H1 (cell line): ENCODE data around the gene FOXD4L6. TPM values are rescaled to one million over a fixed set of nuclear protein-coding genes. Genes with fewer than 3 reads are reported as not detected.
"Not testable (repeated sequence)": the region's sequence is repeated elsewhere in the genome, so short reads cannot be mapped to it uniquely, and the experiment has no call there.

Experiments used
- CTCF ChIA-PET: fragments of 300-600 bp; sonication (Branson Sonifier 250); formaldehyde crosslinking; loops from one replicate; lab custom pipeline; 2021; ENCODE audit not compliant: partially characterized antibody; lab: Charles Lee
- POLR2A ChIA-PET: fragments of 300-600 bp; sonication (Branson Sonifier 250); formaldehyde crosslinking; loops from one replicate; lab custom pipeline; 2021; ENCODE audit warnings: inconsistent platforms; ENCODE audit not compliant: partially characterized antibody; lab: Charles Lee
- DNase-seq, 2 experiments: peaks; one replicate each; pipeline versions ENCODE4 v3.0.0 to v3.0.0-alpha.2; 2010 to 2022; ENCODE audit warnings: low spot score in 2 of 2, low read depth in 1 of 2, mixed read lengths in 1 of 2
- FAIRE-seq: peaks from 2 replicates; lab custom pipeline; 2011; peaks lifted over from hg19 to GRCh38; lab: Jason Lieb, UNC
- H2AFZ ChIP-seq: 2 replicates; pipeline ENCODE4 v1.8.1; 2012; ENCODE audit warnings: low read length, inconsistent platforms
- H2AK5ac ChIP-seq: 2 replicates; pipeline ENCODE4 v1.6.1; 2013; ENCODE audit warnings: low read depth, low read length
- H2BK120ac ChIP-seq: replicated peaks from 2 replicates; pipeline ENCODE3; 2013; ENCODE audit warnings: low read depth, low read length, inconsistent platforms
- H2BK12ac ChIP-seq: 2 replicates; pipeline ENCODE4 v1.6.1; 2013; ENCODE audit warnings: low read depth, low read length
- H2BK15ac ChIP-seq: 2 replicates; pipeline ENCODE4 v1.6.1; 2013; ENCODE audit warnings: low read length
- H2BK20ac ChIP-seq: 2 replicates; pipeline ENCODE4 v1.6.1; 2013; ENCODE audit warnings: low read length
- H2BK5ac ChIP-seq: 2 replicates; pipeline ENCODE4 v1.6.1; 2013; ENCODE audit warnings: low read depth, low read length
- H3K14ac ChIP-seq: 2 replicates; pipeline ENCODE4 v1.6.1; 2013; ENCODE audit warnings: inconsistent platforms; ENCODE audit not compliant: insufficient read length
- H3K18ac ChIP-seq: 2 replicates; pipeline ENCODE4 v1.6.1; 2013; ENCODE audit warnings: low read length; ENCODE audit errors: extremely low read depth
- H3K23ac ChIP-seq: 2 replicates; pipeline ENCODE4 v1.6.1; 2013; ENCODE audit warnings: inconsistent platforms; ENCODE audit not compliant: insufficient read length
- H3K23me2 ChIP-seq: 2 replicates; pipeline ENCODE4 v1.6.1; 2013; ENCODE audit warnings: low read depth, low read length
- H3K27ac ChIP-seq: 2 replicates; pipeline ENCODE4 v1.6.1; 2011; ENCODE audit warnings: low read depth, low read length, inconsistent platforms
- H3K27me3 ChIP-seq, 4 experiments: replicated peaks in 1 of 4; 1 replicate in 1 of 4; 2 replicates in 3 of 4; pipeline versions ENCODE4 v1.6.1 to v1.8.1; 2011 to 2013; ENCODE audit warnings: low read length in 3 of 4, mild to moderate bottlenecking in 3 of 4, inconsistent platforms in 2 of 4, mixed read lengths in 2 of 4, moderate library complexity in 1 of 4; ENCODE audit not compliant: control insufficient read depth in 3 of 4, insufficient read depth in 3 of 4; ENCODE audit errors: extremely low read depth in 1 of 4
- H3K36me3 ChIP-seq, 4 experiments: 2 replicates each; pipeline versions ENCODE4 v1.6.1 to v1.8.1; 2011 to 2013; ENCODE audit warnings: mild to moderate bottlenecking in 4 of 4, low read length in 3 of 4, moderate library complexity in 2 of 4, control low read depth in 1 of 4, inconsistent platforms in 1 of 4; ENCODE audit not compliant: insufficient read depth in 4 of 4, control insufficient read depth in 2 of 4
- H3K4ac ChIP-seq: replicated peaks from 2 replicates; pipeline ENCODE3; 2013; ENCODE audit warnings: low read length, low read depth, mixed read lengths, inconsistent platforms; ENCODE audit not compliant: insufficient read length
- H3K4me1 ChIP-seq, 4 experiments: replicated peaks in 1 of 4; 1 replicate in 1 of 4; 2 replicates in 3 of 4; pipeline versions ENCODE4 v1.6.1 to v1.8.1; 2011 to 2013; ENCODE audit warnings: low read length in 3 of 4, inconsistent platforms in 2 of 4, mixed read lengths in 1 of 4; ENCODE audit not compliant: insufficient read depth in 4 of 4, control insufficient read depth in 3 of 4
- H3K4me2 ChIP-seq, 2 experiments: 2 replicates each; pipeline versions ENCODE4 v1.6.1 to v1.8.1; 2011 to 2013; ENCODE audit warnings: low read depth in 2 of 2, low read length in 2 of 2, control low read depth in 1 of 2, inconsistent platforms in 1 of 2, mild to moderate bottlenecking in 1 of 2; ENCODE audit not compliant: insufficient read depth in 1 of 2
- H3K4me3 ChIP-seq, 4 experiments: fragments of 200-600, 300-600 bp in 1 of 4; sonication (generic), shearing (Covaris generic), sonication (Bioruptor Twin) in 1 of 4; 2 replicates each; pipeline versions ENCODE4 v1.5.1 to v1.8.1; 2011 to 2016; ENCODE audit warnings: low read length in 4 of 4, low read depth in 3 of 4, control low read depth in 2 of 4, inconsistent platforms in 2 of 4, mild to moderate bottlenecking in 2 of 4, mixed read lengths in 1 of 4, moderate library complexity in 1 of 4; ENCODE audit not compliant: insufficient read depth in 2 of 4; ENCODE audit errors: extremely low read depth in 1 of 4
- H3K56ac ChIP-seq: replicated peaks from 2 replicates; pipeline ENCODE3; 2013; ENCODE audit warnings: low read depth, mild to moderate bottlenecking, mixed read lengths, low read length, inconsistent platforms; ENCODE audit not compliant: insufficient read length
- H3K79me1 ChIP-seq: 2 replicates; pipeline ENCODE4 v1.6.1; 2013; ENCODE audit warnings: low read depth, low read length, control low read depth
- H3K79me2 ChIP-seq, 2 experiments: 2 replicates each; pipeline versions ENCODE4 v1.6.1 to v1.8.1; 2012 to 2013; ENCODE audit warnings: low read length in 2 of 2, mild to moderate bottlenecking in 2 of 2, inconsistent platforms in 1 of 2; ENCODE audit not compliant: insufficient read depth in 2 of 2, control insufficient read depth in 1 of 2
- H3K9ac ChIP-seq, 4 experiments: replicated peaks in 1 of 4; 1 replicate in 1 of 4; 2 replicates in 3 of 4; pipeline versions ENCODE4 v1.6.1 to v1.8.1; 2011 to 2013; ENCODE audit warnings: low read depth in 3 of 4, low read length in 3 of 4, control low read depth in 2 of 4, mild to moderate bottlenecking in 2 of 4, moderate library complexity in 2 of 4, inconsistent platforms in 1 of 4; ENCODE audit errors: extremely low read depth in 1 of 4
- H3K9me3 ChIP-seq, 2 experiments: 2 replicates each; pipeline versions ENCODE4 v1.6.1 to v1.8.1; 2012 to 2013; ENCODE audit warnings: mild to moderate bottlenecking in 2 of 2, moderate library complexity in 2 of 2, control low read depth in 1 of 2, inconsistent platforms in 1 of 2, low read depth in 1 of 2, low read length in 1 of 2, mixed read lengths in 1 of 2; ENCODE audit not compliant: insufficient read depth in 2 of 2
- H4K20me1 ChIP-seq, 2 experiments: replicated peaks in 1 of 2; 2 replicates each; pipeline versions ENCODE3 to v1.8.1; 2011 to 2013; ENCODE audit warnings: inconsistent platforms in 2 of 2, low read length in 2 of 2, mild to moderate bottlenecking in 1 of 2; ENCODE audit not compliant: insufficient read depth in 2 of 2, control insufficient read depth in 1 of 2
- H4K5ac ChIP-seq: 2 replicates; pipeline ENCODE4 v1.6.1; 2013; ENCODE audit warnings: low read length, low read depth, mixed read lengths, inconsistent platforms; ENCODE audit not compliant: insufficient read length
- H4K8ac ChIP-seq: 2 replicates; pipeline ENCODE4 v1.8.0; 2013; ENCODE audit warnings: mild to moderate bottlenecking, moderate library complexity, low read length, inconsistent platforms; ENCODE audit not compliant: insufficient read depth; ENCODE audit errors: extremely low read depth
- H4K91ac ChIP-seq: replicated peaks from 2 replicates; pipeline ENCODE3; 2013; ENCODE audit warnings: low read length, mixed read lengths, inconsistent platforms; ENCODE audit not compliant: insufficient read length
- WGBS, 2 experiments: shearing (Covaris generic) in 1 of 2; methylation state at CpG; one replicate each; pipeline versions ENCODE4 v1.1.6 to v1.1.7; 2013 to 2015; ENCODE audit warnings: low lambda C conversion rate in 2 of 2, mixed read lengths in 2 of 2, inconsistent platforms in 1 of 2, low coverage in 1 of 2, missing lambda C conversion rate in 1 of 2; ENCODE audit not compliant: insufficient replicate concordance in 2 of 2, insufficient coverage in 1 of 2, insufficient read length in 1 of 2; ENCODE audit errors: extremely low coverage in 1 of 2, missing lambda C conversion rate in 1 of 2; 5-methylcytosine and 5-hydroxymethylcytosine counted together
- polyA plus RNA-seq, 7 experiments: library from polyadenylated mRNA; depleted of rRNA in 3 of 7; stranded (reverse) in 5 of 7; unstranded in 2 of 7; fragments of >200 nt in 5 of 7; fragments of 200-250 nt in 2 of 7; gene quantifications; 1 replicate in 5 of 7; 2 replicates in 1 of 7; 4 replicates in 1 of 7; pipeline versions ENCODE4 v1.2.1 to v1.2.3, GENCODE V29; 2011 to 2013; ENCODE audit warnings: missing spikeins in 2 of 7, mixed read lengths in 2 of 7
- total RNA-seq: library from RNA; stranded (reverse); fragmentation: NEBNext Ultra II Directional; extraction: Animal tissue kit (Norgen Biotek cat#: 25700); gene quantifications from 2 replicates; pipeline ENCODE4 v1.2.1, GENCODE V29; 2021

FOXD4L6 gene
- total and polyA plus RNA-seq, 2 of the 8 experiments (the other 6 are each of a cell fraction or from before 2014, with no cell fraction given), result 0.13 TPM; not detected in 1

DNA sequence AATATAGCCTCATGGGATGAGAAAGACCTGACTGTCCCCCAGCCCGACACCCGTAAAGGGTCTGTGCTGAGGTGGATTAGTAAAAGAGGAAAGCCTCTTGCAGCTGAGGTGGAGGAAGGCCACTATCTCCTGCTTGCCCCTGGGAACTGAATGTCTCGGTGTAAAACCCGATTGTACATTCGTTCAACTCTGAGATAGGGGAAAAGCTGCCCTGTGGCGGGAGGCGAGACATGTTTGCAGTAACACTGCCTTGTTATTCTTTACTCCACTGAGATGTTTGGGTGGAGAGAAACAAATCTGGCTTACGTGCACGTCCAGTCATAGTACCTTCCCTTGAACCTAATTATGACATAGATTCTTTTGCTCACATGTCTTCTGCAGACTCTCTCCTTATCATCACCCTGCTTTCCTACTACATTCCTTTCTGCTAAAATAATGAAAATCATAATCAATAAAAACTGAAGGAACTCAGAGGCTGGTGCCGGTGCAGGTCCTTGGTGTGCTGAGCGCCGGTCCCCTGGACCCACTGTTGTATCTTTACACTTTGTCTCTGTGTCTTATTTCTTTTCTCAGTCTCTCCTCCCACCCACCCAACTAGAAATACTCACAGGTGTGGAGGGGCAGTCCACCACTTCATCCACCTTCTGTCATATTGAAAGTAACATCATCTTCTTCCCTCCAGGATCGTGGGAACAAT, 22.8 kb downstream of the FOXD4L6 start:
- H3K14ac ChIP-seq, H2BK120ac ChIP-seq, DNase-seq, H4K8ac ChIP-seq, H3K9ac ChIP-seq, POLR2A ChIA-PET, H3K56ac ChIP-seq, H2AFZ ChIP-seq, CTCF ChIA-PET, H4K91ac ChIP-seq, H3K23ac ChIP-seq, H3K4ac ChIP-seq, H3K27me3 ChIP-seq, H2BK15ac ChIP-seq, H3K9me3 ChIP-seq, H3K4me3 ChIP-seq, H2BK20ac ChIP-seq, H3K4me2 ChIP-seq, H4K20me1 ChIP-seq, H3K18ac ChIP-seq, H2BK5ac ChIP-seq, H2AK5ac ChIP-seq, H2BK12ac ChIP-seq, H3K79me1 ChIP-seq, H3K27ac ChIP-seq, H3K4me1 ChIP-seq, H4K5ac ChIP-seq, H3K36me3 ChIP-seq, FAIRE-seq, H3K79me2 ChIP-seq, H3K23me2 ChIP-seq: not testable (repeated sequence)
- 86% methylated on average over 8 of the region's 13 CpGs; no CpG with 5 or more reads in 1 of the 2 experiments for WGBS, 2 experiments

DNA sequence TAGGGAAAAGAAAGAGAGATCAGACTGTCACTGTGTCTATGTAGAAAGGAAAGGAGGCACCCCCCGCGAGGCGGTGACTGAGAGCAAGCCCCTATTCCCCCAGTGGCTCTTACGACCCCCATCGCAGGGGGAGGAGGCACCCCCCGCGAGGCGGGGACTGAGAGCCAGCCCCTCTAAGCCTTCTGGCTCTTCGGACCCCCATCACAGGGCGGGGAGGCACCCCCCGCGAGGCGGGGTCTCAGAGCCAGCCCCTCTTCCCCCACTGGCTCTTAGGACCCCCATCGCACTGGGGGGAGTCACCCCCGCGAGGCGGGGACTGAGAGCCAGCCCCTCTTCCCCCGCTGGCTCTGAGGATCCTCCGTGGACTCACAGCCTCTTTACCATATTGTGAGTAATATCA, 23.9 kb downstream of the FOXD4L6 start:
- H3K4me2 ChIP-seq, H3K79me2 ChIP-seq, H3K4me3 ChIP-seq, H2BK15ac ChIP-seq, H3K23ac ChIP-seq, H2BK5ac ChIP-seq, CTCF ChIA-PET, H3K4me1 ChIP-seq, H3K9me3 ChIP-seq, FAIRE-seq, H2BK12ac ChIP-seq, H3K36me3 ChIP-seq, H3K27ac ChIP-seq, H2BK120ac ChIP-seq, H3K18ac ChIP-seq, H4K20me1 ChIP-seq, H3K14ac ChIP-seq, H3K4ac ChIP-seq, H2BK20ac ChIP-seq, H2AK5ac ChIP-seq, DNase-seq, POLR2A ChIA-PET, H3K23me2 ChIP-seq, H3K79me1 ChIP-seq, H3K56ac ChIP-seq, H4K91ac ChIP-seq, H2AFZ ChIP-seq, H4K5ac ChIP-seq, H4K8ac ChIP-seq, H3K27me3 ChIP-seq, H3K9ac ChIP-seq: not testable (repeated sequence)
- WGBS, 2 experiments, result 61% methylated on average over 8 of the region's 19 CpGs; no CpG with 5 or more reads in 1 of the 2 experiments
